Camera-type eye (tissue), 1 donor: Measurements from ENCODE around the gene COX6A1. TPM values are rescaled to one million over a fixed set of nuclear protein-coding genes. Genes with fewer than 3 reads are reported as not detected.

Experiments
- total RNA-seq: library from RNA; depleted of rRNA; stranded (reverse); fragments of >200 nt; gene quantifications from one replicate; pipeline ENCODE4 v1.2.3, GENCODE V29; 2014

COX6A1 gene
- 218 TPM for total RNA-seq

DNA sequence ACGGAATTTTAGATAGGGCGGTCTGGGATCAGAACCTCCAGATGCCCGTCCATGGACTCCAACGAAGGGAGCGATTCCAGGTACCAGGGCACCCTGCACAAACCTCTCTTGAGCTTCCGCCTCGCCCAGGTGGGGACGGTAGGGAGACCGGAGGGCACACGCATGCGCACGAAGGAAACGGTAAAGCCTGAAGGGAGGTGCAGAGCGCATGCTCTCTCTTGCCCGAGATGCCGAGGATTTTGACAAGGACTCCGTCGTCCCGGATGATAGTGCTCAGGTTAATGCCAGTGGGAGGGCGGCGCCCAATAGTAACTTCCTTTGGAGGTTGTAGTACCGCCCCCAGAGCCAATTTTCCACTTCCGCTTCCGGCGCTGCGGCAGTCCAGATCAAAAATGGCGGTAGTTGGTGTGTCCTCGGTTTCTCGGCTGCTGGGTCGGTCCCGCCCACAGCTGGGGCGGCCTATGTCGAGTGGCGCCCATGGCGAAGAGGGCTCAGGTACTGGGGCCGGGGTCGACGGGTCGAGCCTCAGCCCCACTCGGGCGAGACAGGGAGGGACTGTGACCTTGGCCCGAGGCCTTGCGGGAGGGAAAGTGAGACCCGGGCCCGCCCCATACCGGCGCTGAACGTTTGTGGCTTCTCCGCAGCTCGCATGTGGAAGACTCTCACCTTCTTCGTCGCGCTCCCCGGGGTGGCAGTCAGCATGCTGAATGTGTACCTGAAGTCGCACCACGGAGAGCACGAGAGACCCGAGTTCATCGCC lies at the start of gene COX6A1:
COX6A1 (plus strand) TSS at position 379 of the 760 bp plus-strand sequence; CDS start at position 393, 14 bp downstream.

DNA sequence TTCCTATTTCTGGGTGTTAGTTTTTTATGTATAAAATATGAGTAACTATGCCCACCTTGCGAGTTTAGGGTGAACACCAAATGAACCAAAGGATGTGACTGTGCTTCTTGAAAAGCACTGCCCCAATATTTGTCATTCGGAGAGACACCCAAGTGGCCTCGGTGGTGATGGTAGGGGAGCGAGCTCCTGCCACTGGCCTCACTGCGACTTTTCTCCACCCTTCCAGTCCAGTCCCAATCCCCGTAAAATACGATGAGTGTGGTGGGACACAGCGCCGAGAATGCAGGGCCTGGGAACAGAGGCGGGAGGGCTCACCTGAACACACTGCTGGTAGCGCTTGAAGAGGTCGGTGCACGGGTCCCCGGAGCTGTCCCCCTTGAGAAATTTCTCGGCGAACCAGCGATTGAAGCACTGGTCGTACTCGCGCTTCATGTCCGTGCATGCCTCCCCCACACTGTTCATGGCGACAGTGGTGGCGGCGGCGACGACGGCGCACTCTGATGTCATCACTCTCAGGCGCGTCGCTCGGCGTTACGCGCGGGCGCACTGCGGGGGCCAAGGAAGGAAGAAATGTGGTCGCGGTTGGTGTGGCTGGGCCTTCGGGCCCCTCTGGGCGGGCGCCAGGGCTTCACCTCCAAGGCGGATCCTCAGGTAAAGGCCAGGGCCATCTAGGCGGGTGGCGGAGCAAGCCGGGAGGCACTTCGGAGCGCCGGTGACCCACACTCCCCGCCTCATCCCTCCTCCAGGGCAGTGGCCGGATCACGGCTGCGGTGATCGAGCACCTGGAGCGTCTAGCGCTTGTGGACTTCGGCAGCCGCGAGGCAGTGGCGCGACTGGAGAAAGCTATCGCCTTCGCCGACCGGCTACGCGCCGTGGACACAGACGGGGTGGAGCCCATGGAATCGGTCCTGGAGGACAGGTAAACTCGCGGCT lies 8.3 kb downstream of the COX6A1 start, which contains the start of the genes GATC and TRIAP1:
GATC (plus strand) TSS at position 534 of the 933 bp plus-strand sequence; CDS start at position 571, 37 bp downstream.
TRIAP1 (minus strand) TSS at position 474 of the 933 bp plus-strand sequence; CDS start at position 462, 12 bp downstream.

DNA sequence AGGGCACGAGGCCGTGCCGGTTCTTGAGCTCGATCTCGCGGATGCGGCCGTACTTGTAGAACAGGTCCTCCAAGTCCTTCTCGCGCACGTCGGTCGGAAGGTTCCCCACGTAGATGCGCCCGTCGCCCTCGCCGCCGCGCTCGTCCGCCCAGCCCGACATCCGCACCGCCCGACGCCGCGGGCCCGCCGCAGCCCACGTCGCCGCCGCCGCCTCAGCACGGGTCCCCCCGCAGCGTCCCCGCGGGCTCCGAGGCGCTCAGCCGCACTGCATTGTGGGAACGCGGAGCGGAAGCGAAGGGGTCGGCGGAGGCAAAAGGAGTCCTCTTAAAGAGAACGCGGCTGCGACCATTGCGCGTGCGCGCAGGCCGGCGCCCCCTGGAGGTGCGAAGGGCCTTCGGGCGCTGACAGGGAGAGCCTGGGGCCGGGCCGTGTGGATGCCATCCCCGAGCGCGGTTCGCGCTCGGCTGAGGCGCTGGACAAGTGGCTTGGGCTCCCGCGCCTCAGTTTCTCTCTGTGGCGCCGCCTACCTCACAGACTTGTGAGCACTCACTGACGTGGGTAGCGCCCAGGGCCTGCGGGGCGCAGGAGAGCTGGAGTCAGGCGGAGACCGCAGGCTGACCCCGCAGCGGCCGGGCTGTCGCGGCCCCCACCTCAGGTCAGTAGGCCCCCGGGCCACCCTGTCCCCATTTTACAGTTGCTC lies 31.7 kb downstream of the COX6A1 start, which contains the start of gene SRSF9:
SRSF9 (minus strand) TSS at position 299 of the 700 bp plus-strand sequence; CDS start at position 160, 139 bp downstream.

Other genes starting within 250 kb of the COX6A1 start
- gene GCN1, start 243.4 kb upstream of the COX6A1 start, total RNA-seq = 75.6 TPM
- 1,871 TPM for gene RPLP0, start 237.0 kb upstream of the COX6A1 start, total RNA-seq
- 61.1 TPM for gene PXN, start 172.4 kb upstream of the COX6A1 start, total RNA-seq
- under 0.01 TPM for gene RNU4-2, start 146.2 kb upstream of the COX6A1 start, total RNA-seq
- gene RNU4-1, start 144.9 kb upstream of the COX6A1 start, total RNA-seq = under 0.01 TPM
- gene SIRT4, start 135.8 kb upstream of the COX6A1 start, total RNA-seq = 9.5 TPM
- not detected for gene PLA2G1B, start 110.3 kb upstream of the COX6A1 start, total RNA-seq
- gene MSI1, start 68.9 kb upstream of the COX6A1 start, total RNA-seq = 121 TPM
- 11.1 TPM for gene TRIAP1, start 8.3 kb downstream of the COX6A1 start, total RNA-seq
- gene GATC, start 8.3 kb downstream of the COX6A1 start, total RNA-seq = 40.0 TPM
- 122 TPM for gene SRSF9, start 31.6 kb downstream of the COX6A1 start, total RNA-seq
- 194 TPM for gene DYNLL1, start 58.0 kb downstream of the COX6A1 start, total RNA-seq
- 44.0 TPM for gene COQ5, start 91.0 kb downstream of the COX6A1 start, total RNA-seq
- 192 TPM for gene RNF10, start 96.2 kb downstream of the COX6A1 start, total RNA-seq
- gene POP5, start 143.3 kb downstream of the COX6A1 start, total RNA-seq = 29.6 TPM
- 5.7 TPM for gene CABP1, start 202.5 kb downstream of the COX6A1 start, total RNA-seq
- gene MLEC, start 249.0 kb downstream of the COX6A1 start, total RNA-seq = 87.2 TPM